Measurements from ENCODE around the gene PCLAF.

- no peak for TF ChIP-seq CTCF (conservative IDR thresholded peaks at IDR 0.05; ENCODE audit: low read length)
- TF ChIP-seq EZH2phosphoT487 (IDR thresholded peaks at IDR 0.05; ENCODE audit: borderline replicate concordance), result no peak
Measured at GRCh38 chr15:64398575-64398974, 17.3 kb upstream of the PCLAF start.
